ENCODE results near the gene ITGA5.

DNA sequence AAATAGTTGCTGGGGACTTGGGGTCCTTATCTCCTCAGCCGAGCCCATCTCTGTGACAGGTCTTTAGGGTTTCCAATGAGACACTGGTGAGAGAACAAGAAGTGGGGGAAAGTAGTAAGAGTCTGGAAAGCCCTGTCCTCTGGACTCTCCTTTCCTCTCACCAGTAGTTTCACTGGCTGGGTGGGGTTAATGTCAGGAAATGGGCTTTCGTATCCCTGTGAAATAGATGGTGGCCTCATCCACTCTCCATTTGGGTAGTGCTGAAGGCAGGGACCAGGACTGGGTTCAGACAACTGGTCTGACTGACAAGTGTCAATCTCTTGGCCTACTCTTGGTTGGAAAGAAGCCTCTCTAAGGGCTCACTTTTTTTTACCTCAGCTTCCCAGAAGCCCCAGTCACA, 42.1 kb downstream of the ITGA5 start:
- TF ChIP-seq, protein P1, sequence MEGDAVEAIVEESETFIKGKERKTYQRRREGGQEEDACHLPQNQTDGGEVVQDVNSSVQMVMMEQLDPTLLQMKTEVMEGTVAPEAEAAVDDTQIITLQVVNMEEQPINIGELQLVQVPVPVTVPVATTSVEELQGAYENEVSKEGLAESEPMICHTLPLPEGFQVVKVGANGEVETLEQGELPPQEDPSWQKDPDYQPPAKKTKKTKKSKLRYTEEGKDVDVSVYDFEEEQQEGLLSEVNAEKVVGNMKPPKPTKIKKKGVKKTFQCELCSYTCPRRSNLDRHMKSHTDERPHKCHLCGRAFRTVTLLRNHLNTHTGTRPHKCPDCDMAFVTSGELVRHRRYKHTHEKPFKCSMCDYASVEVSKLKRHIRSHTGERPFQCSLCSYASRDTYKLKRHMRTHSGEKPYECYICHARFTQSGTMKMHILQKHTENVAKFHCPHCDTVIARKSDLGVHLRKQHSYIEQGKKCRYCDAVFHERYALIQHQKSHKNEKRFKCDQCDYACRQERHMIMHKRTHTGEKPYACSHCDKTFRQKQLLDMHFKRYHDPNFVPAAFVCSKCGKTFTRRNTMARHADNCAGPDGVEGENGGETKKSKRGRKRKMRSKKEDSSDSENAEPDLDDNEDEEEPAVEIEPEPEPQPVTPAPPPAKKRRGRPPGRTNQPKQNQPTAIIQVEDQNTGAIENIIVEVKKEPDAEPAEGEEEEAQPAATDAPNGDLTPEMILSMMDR (IDR thresholded peaks at IDR 0.05; ENCODE audit: low read depth, low read length, poor library complexity, severe bottlenecking), result no peak
- no peak for TF ChIP-seq EZH2phosphoT487 (IDR thresholded peaks at IDR 0.05; ENCODE audit: borderline replicate concordance, low read length)
